Adipocyte (in vitro differentiated cells): ENCODE measurements around the gene GARNL3.

ENCODE experiments used
- DNase-seq: peaks from one replicate; pipeline ENCODE4 v3.0.0-alpha.2; 2015; ENCODE audit warnings: low read depth
- H3K27me3 ChIP-seq: replicated peaks from 2 replicates; pipeline ENCODE4 v1.7.0; 2013; ENCODE audit warnings: mild to moderate bottlenecking, low read length, moderate library complexity; ENCODE audit not compliant: control insufficient read depth, insufficient read depth
- H3K36me3 ChIP-seq: 2 replicates; pipeline ENCODE4 v1.7.0; 2013; ENCODE audit warnings: low read length, mild to moderate bottlenecking, moderate library complexity; ENCODE audit not compliant: control insufficient read depth, insufficient read depth, severe bottlenecking
- H3K4me1 ChIP-seq: 2 replicates; pipeline ENCODE4 v1.7.0; 2013; ENCODE audit warnings: mild to moderate bottlenecking, low read length, moderate library complexity; ENCODE audit not compliant: control insufficient read depth, insufficient read depth
- H3K4me3 ChIP-seq: 2 replicates; pipeline ENCODE4 v1.7.0; 2013; ENCODE audit warnings: mild to moderate bottlenecking, low read length, moderate library complexity
- H3K9ac ChIP-seq: 2 replicates; pipeline ENCODE4 v1.7.0; 2013; ENCODE audit warnings: mild to moderate bottlenecking, low read length, moderate library complexity
- H3K9me3 ChIP-seq: 2 replicates; pipeline ENCODE4 v1.7.0; 2013; ENCODE audit warnings: mild to moderate bottlenecking, low read length, moderate library complexity; ENCODE audit not compliant: control insufficient read depth

The GARNL3 gene

GRCh38 chr9:127392976-127393375, 128.4 kb downstream of the GARNL3 start:
- no peak for DNase-seq
- Histone ChIP-seq H3K4me1 (peaks cover 9% of the 10 kb centered on the region), H3K9me3 (no peaks in the 10 kb centered on the region)

GRCh38 chr9:127393645-127394044, 129.1 kb downstream of the GARNL3 start:
- no peak overlapping the region for H3K4me3 ChIP-seq
- no peak overlapping the region for H3K9ac ChIP-seq
- peak; percentile 71 for DNase-seq
- H3K4me1 ChIP-seq = peaks cover 5% of the 10 kb centered on the region
- H3K36me3 ChIP-seq = no peaks in the 10 kb centered on the region
- H3K9me3 ChIP-seq = no peaks in the 10 kb centered on the region
- peaks cover 76% of the 10 kb centered on the region for H3K27me3 ChIP-seq

More at GRCh38 chr9:127392976-127393375, 128.4 kb downstream of the GARNL3 start:
- Histone ChIP-seq H3K27me3 (peaks cover 69% of the 10 kb centered on the region), H3K9ac (no peak overlapping the region), H3K36me3 (no peaks in the 10 kb centered on the region), H3K4me3 (no peak overlapping the region)

- no peak for DNase-seq
- no peaks in the 10 kb centered on the region for H3K36me3 ChIP-seq
- H3K4me1 ChIP-seq = no peaks in the 10 kb centered on the region
- no peak overlapping the region for H3K9ac ChIP-seq
- H3K27me3 ChIP-seq = peaks cover 74% of the 10 kb centered on the region
- H3K9me3 ChIP-seq = no peaks in the 10 kb centered on the region
- H3K4me3 ChIP-seq = no peak overlapping the region
Observed at GRCh38 chr9:127395497-127396252, 131.1 kb downstream of the GARNL3 start.

- no peak overlapping the region for H3K4me3 ChIP-seq
- no peaks in the 10 kb centered on the region for H3K36me3 ChIP-seq
- DNase-seq = no peak
- no peaks in the 10 kb centered on the region for H3K9me3 ChIP-seq
- H3K27me3 ChIP-seq = peaks cover 75% of the 10 kb centered on the region
- no peaks in the 10 kb centered on the region for H3K4me1 ChIP-seq
- H3K9ac ChIP-seq = no peak overlapping the region
Observed at GRCh38 chr9:127396253-127396807, 131.8 kb downstream of the GARNL3 start.

GRCh38 chr9:127396808-127397645, 132.5 kb downstream of the GARNL3 start, which contains the start of gene SLC2A8:
Gene SLC2A8 (plus strand): TSS chr9:127397169. CDS start chr9:127397231, 62 bp downstream.
- Histone ChIP-seq H3K9me3 (no peaks in the 10 kb centered on the region), H3K4me3 (peak within 1 kb of the TSS; percentile 22), H3K9ac (no peak within 1 kb of the TSS), H3K4me1 (no peaks in the 10 kb centered on the region), H3K36me3 (no peaks in the 10 kb centered on the region), H3K27me3 (peaks cover 75% of the 10 kb centered on the region)
- peak; percentile 100 for DNase-seq

- Histone ChIP-seq H3K4me3 (no peak overlapping the region), H3K4me1 (no peaks in the 10 kb centered on the region), H3K27me3 (peaks cover 74% of the 10 kb centered on the region), H3K9me3 (no peaks in the 10 kb centered on the region), H3K36me3 (no peaks in the 10 kb centered on the region), H3K9ac (no peak overlapping the region)
- DNase-seq = peak; percentile 74
Observed at GRCh38 chr9:127397646-127398274, 133.2 kb downstream of the GARNL3 start.

- H3K4me1 ChIP-seq = no peaks in the 10 kb centered on the region
- H3K9ac ChIP-seq = no peak overlapping the region
- H3K9me3 ChIP-seq = no peaks in the 10 kb centered on the region
- no peak for DNase-seq
- peaks cover 71% of the 10 kb centered on the region for H3K27me3 ChIP-seq
- H3K4me3 ChIP-seq = no peak overlapping the region
- no peaks in the 10 kb centered on the region for H3K36me3 ChIP-seq
Observed at GRCh38 chr9:127398275-127398647, 133.7 kb downstream of the GARNL3 start.

- no peak for DNase-seq
- no peak overlapping the region for H3K4me3 ChIP-seq
- no peaks in the 10 kb centered on the region for H3K36me3 ChIP-seq
- H3K9me3 ChIP-seq = no peaks in the 10 kb centered on the region
- no peaks in the 10 kb centered on the region for H3K4me1 ChIP-seq
- peaks cover 71% of the 10 kb centered on the region for H3K27me3 ChIP-seq
- no peak overlapping the region for H3K9ac ChIP-seq
Observed at GRCh38 chr9:127398715-127399400, 134.3 kb downstream of the GARNL3 start.

GRCh38 chr9:127399736-127400269, 135.2 kb downstream of the GARNL3 start:
- Histone ChIP-seq H3K4me1 (no peaks in the 10 kb centered on the region), H3K27me3 (peaks cover 77% of the 10 kb centered on the region), H3K9me3 (no peaks in the 10 kb centered on the region), H3K4me3 (no peak overlapping the region), H3K36me3 (no peaks in the 10 kb centered on the region), H3K9ac (no peak overlapping the region)
- DNase-seq = no peak

GRCh38 chr9:127402401-127403090, 138.0 kb downstream of the GARNL3 start:
- Histone ChIP-seq H3K4me3 (no peak overlapping the region), H3K27me3 (peaks cover 80% of the 10 kb centered on the region), H3K36me3 (no peaks in the 10 kb centered on the region), H3K9ac (no peak overlapping the region), H3K4me1 (no peaks in the 10 kb centered on the region), H3K9me3 (no peaks in the 10 kb centered on the region)
- no peak for DNase-seq
